ENCODE data around the gene RARB. TPM values are rescaled to one million over a fixed set of nuclear protein-coding genes. Genes with fewer than 3 reads are reported as not detected.

The RARB gene
- total and polyA plus RNA-seq, 2 of the 13 experiments (the other 11 are each of a cell fraction or from before 2014, with no cell fraction given) = 0.16 TPM; not detected in 1

- no peak for TF ChIP-seq AKNA (CRISPR knock-in tag; IDR thresholded peaks at IDR 0.05; ENCODE audit: borderline replicate concordance)
- TF ChIP-seq NKX3-1 (CRISPR knock-in tag; IDR thresholded peaks at IDR 0.05) = no peak
Observed at GRCh38 chr3:25586553-25586952, 158.5 kb downstream of the RARB start (continued).

DNA sequence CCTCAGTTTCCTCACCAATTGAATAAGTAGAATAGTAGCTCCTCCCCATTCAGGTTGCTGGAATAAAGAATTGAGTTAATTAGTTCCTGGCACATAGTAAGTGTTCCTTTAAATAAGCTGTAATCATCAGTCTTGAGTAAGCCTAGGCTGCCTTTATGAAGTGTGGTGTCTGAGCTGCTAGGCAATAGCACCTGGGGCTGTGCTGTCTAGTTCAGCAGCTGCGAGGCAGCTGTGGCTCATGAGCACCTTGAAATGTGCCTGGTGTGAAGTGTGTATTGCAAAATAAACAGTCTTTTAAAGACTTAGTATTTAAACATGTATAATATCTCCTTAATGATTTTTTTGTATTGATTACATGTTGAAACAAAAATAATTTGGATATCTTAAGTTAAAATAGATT lies 159.0 kb downstream of the RARB start:
- Histone ChIP-seq H3K36me3 (replicated peaks in 1 of 2; ENCODE audit: control insufficient read depth in 1 of 2, insufficient read depth in 2 of 2, low read length in 2 of 2) (no peaks in the 10 kb centered on the region), H4K20me1 (ENCODE audit: insufficient read depth, low read length) (no peaks in the 10 kb centered on the region), H3K27ac (ENCODE audit: extremely low read length, insufficient read depth, low read length) (no peak overlapping the region), H3K4me3 (replicated peaks in 1 of 3; ENCODE audit: insufficient read depth in 1 of 3, low read depth in 2 of 3, low read length in 3 of 3) (no peak overlapping the region), H3K79me2 (ENCODE audit: insufficient read depth, low read length) (no peaks in the 10 kb centered on the region), H3K27me3 (ENCODE audit: control insufficient read depth in 1 of 2, insufficient read depth in 2 of 2, low read length in 2 of 2) (no peaks in the 10 kb centered on the region), H3K9me3 (ENCODE audit: low read length) (no peaks in the 10 kb centered on the region), H3K4me2 (ENCODE audit: low read depth, low read length) (no peak overlapping the region), H3K9ac (ENCODE audit: insufficient read depth, low read depth, low read length) (no peak overlapping the region), H2AFZ (ENCODE audit: low read length) (no peak overlapping the region), H3K4me1 (ENCODE audit: insufficient read depth, low read length) (peaks cover 17% of the 10 kb centered on the region)
- no peak for ATAC-seq
- WGBS (ENCODE audit: low lambda C conversion rate) = 57% methylated on average over 1 of the region's 1 CpG
- CTCF ChIA-PET (ENCODE audit: low intra/inter-chr PET ratio, low total read pairs) = no interaction called here
- TF ChIP-seq MED8 (CRISPR knock-in tag; IDR thresholded peaks at IDR 0.05; ENCODE audit: insufficient replicate concordance) = no peak
- TF ChIP-seq ZNF251 (CRISPR knock-in tag; IDR thresholded peaks at IDR 0.05) = no peak
- TF ChIP-seq RFXAP (CRISPR knock-in tag; IDR thresholded peaks at IDR 0.05; ENCODE audit: borderline replicate concordance) = no peak
- TF ChIP-seq NR2C2 (CRISPR knock-in tag; IDR thresholded peaks at IDR 0.05; ENCODE audit: borderline replicate concordance) = no peak
- TF ChIP-seq SIN3B (IDR thresholded peaks at IDR 0.05; ENCODE audit: low read length) = no peak
- TF ChIP-seq SALL1 (CRISPR knock-in tag; IDR thresholded peaks at IDR 0.05) = no peak
- TF ChIP-seq, protein P1, sequence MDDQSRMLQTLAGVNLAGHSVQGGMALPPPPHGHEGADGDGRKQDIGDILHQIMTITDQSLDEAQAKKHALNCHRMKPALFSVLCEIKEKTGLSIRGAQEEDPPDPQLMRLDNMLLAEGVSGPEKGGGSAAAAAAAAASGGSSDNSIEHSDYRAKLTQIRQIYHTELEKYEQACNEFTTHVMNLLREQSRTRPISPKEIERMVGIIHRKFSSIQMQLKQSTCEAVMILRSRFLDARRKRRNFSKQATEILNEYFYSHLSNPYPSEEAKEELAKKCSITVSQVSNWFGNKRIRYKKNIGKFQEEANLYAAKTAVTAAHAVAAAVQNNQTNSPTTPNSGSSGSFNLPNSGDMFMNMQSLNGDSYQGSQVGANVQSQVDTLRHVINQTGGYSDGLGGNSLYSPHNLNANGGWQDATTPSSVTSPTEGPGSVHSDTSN (CRISPR knock-in tag; IDR thresholded peaks at IDR 0.05; ENCODE audit: borderline replicate concordance) = no peak
- TF ChIP-seq ELK4 (CRISPR knock-in tag; IDR thresholded peaks at IDR 0.05; ENCODE audit: borderline replicate concordance) = no peak
- TF ChIP-seq KDM1A (CRISPR knock-in tag; IDR thresholded peaks at IDR 0.05) = no peak
- TF ChIP-seq NFE2L2 (IDR thresholded peaks at IDR 0.05; ENCODE audit: low read length) = no peak
- TF ChIP-seq ZNF614 (CRISPR knock-in tag; IDR thresholded peaks at IDR 0.05; ENCODE audit: borderline replicate concordance) = no peak
- no peak for TF ChIP-seq ZNF703 (CRISPR knock-in tag; IDR thresholded peaks at IDR 0.05; ENCODE audit: borderline replicate concordance)
- no peak for TF ChIP-seq MYNN (CRISPR knock-in tag; IDR thresholded peaks at IDR 0.05; ENCODE audit: low read depth)
- no TSS peak for BruUV-seq (replicated peaks)
- intact Hi-C loops (cut with micrococcal nuclease; ENCODE audit: unreplicated experiment) = no loop called here
- in situ Hi-C loops (cut with HindIII; ENCODE audit: extremely low pct_ligation_motif_present, low pct_unique_long_range_greater_than_20kb) = loop anchor here (10.0 kb wide), 1 partner anchor 162 kb away; the partner anchor contains the start of gene RARB
- POLR2A ChIA-PET = no interaction called here
- DNase-seq (ENCODE audit: low spot score) = no peak
- FAIRE-seq = no peak

Measured in HepG2 (cell line).